Suprapubic skin (tissue), 4 donors: ENCODE data around the gene TXNDC11. TPM values are rescaled to one million over a fixed set of nuclear protein-coding genes. Genes with fewer than 3 reads are reported as not detected.

Source experiments
- DNase-seq, 2 donors: peaks; one replicate each; pipeline ENCODE4 v3.0.0-alpha.2; 2019; ENCODE audit warnings: low spot score in 2 of 2
- H3K27ac ChIP-seq: fragments of 200-600 bp; sonication (generic); one replicate; pipeline ENCODE4 v1.5.1; 2019
- H3K27me3 ChIP-seq: fragments of 200-600 bp; sonication (generic); one replicate; pipeline ENCODE4 v1.5.1; 2019
- H3K36me3 ChIP-seq: fragments of 200-600 bp; sonication (generic); one replicate; pipeline ENCODE4 v1.5.1; 2019
- H3K4me1 ChIP-seq: fragments of 200-600 bp; sonication (generic); one replicate; pipeline ENCODE4 v1.5.1; 2019
- H3K4me3 ChIP-seq: fragments of 200-600 bp; sonication (generic); one replicate; pipeline ENCODE4 v1.5.1; 2019; ENCODE audit warnings: mild to moderate bottlenecking
- H3K9me3 ChIP-seq: fragments of 200-600 bp; sonication (generic); one replicate; pipeline ENCODE4 v1.5.1; 2019
- CTCF ChIP-seq, 2 donors: fragments of 200-600 bp in 1 of 2; fragments of 450-650 bp in 1 of 2; sonication (generic) in 1 of 2; IDR thresholded peaks; one replicate each; pipeline ENCODE4 v1.5.1; 2016 to 2019; ENCODE audit warnings: antibody characterized with exemption in 2 of 2, mild to moderate bottlenecking in 1 of 2, moderate library complexity in 1 of 2
- EP300 ChIP-seq: sonication (generic); formaldehyde crosslinking; IDR thresholded peaks from one replicate; pipeline ENCODE4 v1.6.1; 2017; ENCODE audit warnings: antibody characterized with exemption
- POLR2A ChIP-seq, 2 donors: fragments of 450-650 bp; IDR thresholded peaks; one replicate each; pipeline ENCODE4 v1.6.1; 2017; ENCODE audit warnings: antibody characterized with exemption in 2 of 2, mild to moderate bottlenecking in 2 of 2, moderate library complexity in 2 of 2
- POLR2AphosphoS5 ChIP-seq, 3 donors: sonication (generic); formaldehyde crosslinking; IDR thresholded peaks; one replicate each; pipeline ENCODE4 v1.6.1; 2017; ENCODE audit warnings: antibody characterized with exemption in 3 of 3
- WGBS: methylation state at CpG from one replicate; pipeline ENCODE4 v1.1.5; 2018; 5-methylcytosine and 5-hydroxymethylcytosine counted together
- total RNA-seq, 4 donors: library from RNA; depleted of rRNA; stranded (reverse); fragments of >200 nt; gene quantifications; one replicate each; pipeline ENCODE4 v1.1.0, GENCODE V29; 2016

TXNDC11 gene
- total RNA-seq, 4 donors from 2014 or later: 31.0 to 42.2 (median 35.1) TPM

GRCh38 chr16:11717811-11718210, 24.8 kb downstream of the TXNDC11 start:
- peaks cover 4% of the 10 kb centered on the region for H3K4me1 ChIP-seq
- H3K27ac ChIP-seq: no peak overlapping the region
- no peaks in the 10 kb centered on the region for H3K9me3 ChIP-seq
- H3K4me3 ChIP-seq: no peak overlapping the region
- H3K36me3 ChIP-seq: peaks cover 61% of the 10 kb centered on the region
- 84% methylated on average over 5 of the region's 5 CpGs for WGBS
- H3K27me3 ChIP-seq: no peaks in the 10 kb centered on the region
- DNase-seq: no peak
- TF ChIP-seq EP300 (no peak), POLR2AphosphoS5 (IDR thresholded peaks at IDR 0.05) (no peak), CTCF (IDR thresholded peaks at IDR 0.05) (no peak)

GRCh38 chr16:11716336-11716735, 26.3 kb downstream of the TXNDC11 start:
- DNase-seq: no peak
- peaks cover 4% of the 10 kb centered on the region for H3K4me1 ChIP-seq
- TF ChIP-seq POLR2AphosphoS5 (IDR thresholded peaks at IDR 0.05): no peak
- no peak for TF ChIP-seq CTCF (IDR thresholded peaks at IDR 0.05)
- no peak for TF ChIP-seq POLR2A (IDR thresholded peaks at IDR 0.05)
- TF ChIP-seq EP300: no peak
- peaks cover 56% of the 10 kb centered on the region for H3K36me3 ChIP-seq
- no peaks in the 10 kb centered on the region for H3K9me3 ChIP-seq
- H3K4me3 ChIP-seq: no peak overlapping the region
- no peaks in the 10 kb centered on the region for H3K27me3 ChIP-seq
- no peak overlapping the region for H3K27ac ChIP-seq

DNA sequence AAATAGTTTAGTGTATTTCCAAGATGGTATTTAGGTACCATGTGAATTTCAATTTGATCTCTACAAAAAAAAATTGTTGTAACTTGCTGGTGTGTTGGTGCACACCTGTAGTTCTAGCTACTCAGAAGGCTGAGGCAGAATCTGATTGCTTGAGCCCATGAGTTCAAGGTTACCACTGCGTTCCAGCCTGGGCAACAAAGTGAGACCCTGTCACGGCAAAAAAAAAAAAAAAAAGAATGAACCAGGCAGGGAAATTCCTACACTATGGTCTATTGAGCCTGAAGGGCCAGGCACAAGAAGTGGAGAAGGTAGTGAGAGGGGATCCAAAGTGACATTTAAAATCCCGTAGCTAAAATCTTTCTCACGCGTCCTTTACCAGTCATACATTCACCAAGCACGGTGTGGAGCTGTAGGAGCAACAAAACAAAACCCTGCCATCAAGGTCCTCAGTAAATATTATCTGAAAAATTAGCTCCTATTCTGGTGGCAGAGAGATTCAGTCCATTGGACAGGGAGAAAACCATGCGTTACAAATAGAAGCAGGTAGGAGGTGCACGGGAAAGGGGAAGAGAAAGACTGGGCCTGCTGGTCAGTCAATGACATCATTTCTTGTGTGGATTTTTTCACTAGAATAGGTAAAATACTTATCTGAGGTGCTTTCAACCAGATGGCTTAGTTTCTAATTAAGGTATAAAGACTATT, 27.3 kb downstream of the TXNDC11 start:
- TF ChIP-seq POLR2AphosphoS5 (IDR thresholded peaks at IDR 0.05) (no peak), CTCF (IDR thresholded peaks at IDR 0.05) (no peak), EP300 (no peak), POLR2A (IDR thresholded peaks at IDR 0.05) (no peak)
- peaks cover 4% of the 10 kb centered on the region for H3K4me1 ChIP-seq
- H3K9me3 ChIP-seq: no peaks in the 10 kb centered on the region
- peaks cover 54% of the 10 kb centered on the region for H3K36me3 ChIP-seq
- no peak for DNase-seq
- no peak overlapping the region for H3K27ac ChIP-seq
- 92% methylated on average over 8 of the region's 8 CpGs for WGBS
- H3K27me3 ChIP-seq: no peaks in the 10 kb centered on the region
- no peak overlapping the region for H3K4me3 ChIP-seq

DNA sequence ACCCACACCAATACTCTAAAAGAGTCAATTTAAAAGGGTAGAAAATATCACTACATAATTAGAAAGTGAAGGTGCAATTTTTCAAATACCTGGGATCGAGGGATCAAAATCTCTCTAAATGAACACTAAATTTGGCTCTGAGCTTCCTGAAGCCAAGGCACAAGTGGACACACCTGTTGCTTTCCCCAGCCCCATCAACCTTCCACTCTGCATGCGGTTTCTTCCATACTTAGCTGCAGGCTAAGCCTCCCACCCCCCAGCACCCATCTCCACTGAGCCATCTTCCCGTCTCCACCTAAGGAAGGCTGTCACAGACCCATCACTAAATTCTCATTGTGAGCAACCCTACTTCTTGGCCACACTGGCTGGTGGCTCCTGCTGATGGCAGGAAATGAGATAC, 30.5 kb downstream of the TXNDC11 start:
- H3K9me3 ChIP-seq: no peaks in the 10 kb centered on the region
- H3K27ac ChIP-seq: no peak overlapping the region
- peaks cover 7% of the 10 kb centered on the region for H3K4me1 ChIP-seq
- TF ChIP-seq POLR2AphosphoS5 (IDR thresholded peaks at IDR 0.05) (no peak), POLR2A (IDR thresholded peaks at IDR 0.05) (no peak), EP300 (no peak), CTCF (IDR thresholded peaks at IDR 0.05) (no peak)
- H3K4me3 ChIP-seq: no peak overlapping the region
- 99% methylated on average over 3 of the region's 3 CpGs for WGBS
- no peaks in the 10 kb centered on the region for H3K27me3 ChIP-seq
- DNase-seq: no peak
- H3K36me3 ChIP-seq: peaks cover 42% of the 10 kb centered on the region

GRCh38 chr16:11711662-11712061, 31.0 kb downstream of the TXNDC11 start:
- peaks cover 7% of the 10 kb centered on the region for H3K4me1 ChIP-seq
- no peak overlapping the region for H3K27ac ChIP-seq
- H3K4me3 ChIP-seq: no peak overlapping the region
- TF ChIP-seq CTCF (IDR thresholded peaks at IDR 0.05) (no peak), POLR2AphosphoS5 (IDR thresholded peaks at IDR 0.05) (no peak), POLR2A (IDR thresholded peaks at IDR 0.05) (no peak), EP300 (no peak)
- H3K36me3 ChIP-seq: peaks cover 42% of the 10 kb centered on the region
- no peaks in the 10 kb centered on the region for H3K27me3 ChIP-seq
- 90% methylated on average over 4 of the region's 4 CpGs for WGBS
- no peaks in the 10 kb centered on the region for H3K9me3 ChIP-seq
- DNase-seq: no peak
